ENCODE data around the gene SNF8. TPM values are rescaled to one million over a fixed set of nuclear protein-coding genes. Genes with fewer than 3 reads are reported as not detected.

SNF8 gene
- total and polyA plus RNA-seq, 2 donors (not counting 3 experiments of a cell fraction or from before 2014, with no cell fraction given), result 166 to 194 TPM

DNA sequence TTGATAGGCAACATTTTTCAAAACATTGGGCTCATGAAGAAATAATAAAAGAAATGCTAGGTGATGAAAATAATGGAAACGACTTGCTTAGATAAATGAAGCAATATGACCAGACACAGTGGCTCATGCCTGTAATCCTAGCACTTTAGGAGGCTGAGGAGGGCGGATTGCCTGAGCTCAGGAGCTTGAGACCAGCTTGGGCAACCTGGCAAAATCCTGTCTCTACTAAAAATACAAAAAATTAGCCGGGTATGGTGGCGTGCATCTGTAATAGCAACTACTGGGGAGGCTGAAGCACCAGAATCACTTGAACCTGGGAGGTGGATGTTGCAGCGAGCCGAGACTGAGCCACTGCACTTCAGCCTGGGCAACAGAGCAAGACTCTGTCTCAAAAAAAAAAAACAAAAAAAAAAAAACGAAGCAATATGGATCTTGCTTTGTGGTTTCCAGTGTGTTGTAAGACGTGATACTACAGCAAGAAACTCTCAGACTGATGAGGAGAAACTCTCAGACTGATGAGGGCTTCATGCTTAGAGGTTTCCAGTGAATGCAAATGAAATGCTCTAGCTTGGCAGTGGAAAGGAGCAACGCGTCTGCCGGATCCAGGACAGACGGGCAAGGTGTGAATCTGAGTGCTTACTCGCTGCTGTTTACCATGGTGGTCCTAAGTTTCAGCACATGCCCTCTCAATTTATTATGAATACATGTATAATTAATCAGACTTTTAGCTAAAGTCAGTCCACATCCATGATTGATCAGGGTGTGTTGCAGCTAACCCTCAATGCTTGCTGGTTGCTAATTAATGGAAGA is 41.0 kb upstream of the SNF8 start:
- dilution Hi-C loops (cut with MboI; ENCODE audit: extremely low pct_ligation_motif_present, low sequenced_read_pairs), result no loop called here

More for the DNA sequence above, 41.0 kb upstream of the SNF8 start:
- ChIA-PET POLR2A (interaction anchor here (0.5 kb wide), 1 partner anchor 47 kb away, joined by 3 read pairs; no protein-coding TSS in a partner anchor), CTCF (interaction anchor here (0.8 to 2.1 kb wide), 5 partner anchors 8 to 50 kb away, joined by 3 to 11 read pairs (median 5); no protein-coding TSS in a partner anchor)
- Histone ChIP-seq H3K9ac (replicated peaks; ENCODE audit: extremely low read depth, insufficient read depth, low read length) (no peak overlapping the region), H3K27ac (ENCODE audit: insufficient read depth, low read depth, low read length) (no peak overlapping the region), H4K20me1 (replicated peaks; ENCODE audit: control insufficient read depth, extremely low read depth, insufficient read depth, low read length) (no peaks in the 10 kb centered on the region), H3K36me3 (ENCODE audit: control insufficient read depth in 2 of 2, extremely low read depth in 1 of 2, insufficient read depth in 2 of 2, low read length in 2 of 2) (no peaks in the 10 kb centered on the region), H3K4me1 (ENCODE audit: control insufficient read depth, extremely low read depth, insufficient read depth, low read length) (no peaks in the 10 kb centered on the region), H3K9me1 (replicated peaks; ENCODE audit: control insufficient read depth, extremely low read depth, insufficient read depth, low read length) (no peaks in the 10 kb centered on the region), H3K9me3 (replicated peaks; ENCODE audit: control insufficient read depth, insufficient read depth, low read length) (no peaks in the 10 kb centered on the region), H3K4me3 (replicated peaks in 1 of 3; ENCODE audit: insufficient read depth in 1 of 3, low read depth in 1 of 3, low read length in 3 of 3) (no peak overlapping the region), H3K27me3 (ENCODE audit: control insufficient read depth in 2 of 2, insufficient read depth in 2 of 2, low read length in 2 of 2) (peaks cover 12 to 20% of the 10 kb centered on the region in 2 experiments), H3K79me2 (ENCODE audit: control insufficient read depth, insufficient read depth, low read length) (no peaks in the 10 kb centered on the region), H3K4me2 (ENCODE audit: insufficient read depth, low read length) (no peak overlapping the region), H2AFZ (ENCODE audit: low read depth, low read length) (no peak overlapping the region)
- FAIRE-seq (no peak), DNase-seq (ENCODE audit: low read depth, low spot score) (no peak)
- no TSS peak for BruUV-seq (replicated peaks)
- intact Hi-C loops (cut with micrococcal nuclease), result no loop called here
- TF ChIP-seq, protein P1, sequence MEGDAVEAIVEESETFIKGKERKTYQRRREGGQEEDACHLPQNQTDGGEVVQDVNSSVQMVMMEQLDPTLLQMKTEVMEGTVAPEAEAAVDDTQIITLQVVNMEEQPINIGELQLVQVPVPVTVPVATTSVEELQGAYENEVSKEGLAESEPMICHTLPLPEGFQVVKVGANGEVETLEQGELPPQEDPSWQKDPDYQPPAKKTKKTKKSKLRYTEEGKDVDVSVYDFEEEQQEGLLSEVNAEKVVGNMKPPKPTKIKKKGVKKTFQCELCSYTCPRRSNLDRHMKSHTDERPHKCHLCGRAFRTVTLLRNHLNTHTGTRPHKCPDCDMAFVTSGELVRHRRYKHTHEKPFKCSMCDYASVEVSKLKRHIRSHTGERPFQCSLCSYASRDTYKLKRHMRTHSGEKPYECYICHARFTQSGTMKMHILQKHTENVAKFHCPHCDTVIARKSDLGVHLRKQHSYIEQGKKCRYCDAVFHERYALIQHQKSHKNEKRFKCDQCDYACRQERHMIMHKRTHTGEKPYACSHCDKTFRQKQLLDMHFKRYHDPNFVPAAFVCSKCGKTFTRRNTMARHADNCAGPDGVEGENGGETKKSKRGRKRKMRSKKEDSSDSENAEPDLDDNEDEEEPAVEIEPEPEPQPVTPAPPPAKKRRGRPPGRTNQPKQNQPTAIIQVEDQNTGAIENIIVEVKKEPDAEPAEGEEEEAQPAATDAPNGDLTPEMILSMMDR (IDR thresholded peaks at IDR 0.05; ENCODE audit: extremely low read depth in 1 of 2, insufficient read depth in 1 of 2, low read depth in 1 of 2, low read length in 2 of 2), result no peak
- TF ChIP-seq EZH2 (IDR thresholded peaks at IDR 0.05; ENCODE audit: borderline replicate concordance, low read depth, low read length, severe bottlenecking), result no peak
- TF ChIP-seq, protein P2, sequence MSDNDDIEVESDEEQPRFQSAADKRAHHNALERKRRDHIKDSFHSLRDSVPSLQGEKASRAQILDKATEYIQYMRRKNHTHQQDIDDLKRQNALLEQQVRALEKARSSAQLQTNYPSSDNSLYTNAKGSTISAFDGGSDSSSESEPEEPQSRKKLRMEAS (IDR thresholded peaks at IDR 0.05; ENCODE audit: insufficient read depth, insufficient read length), result no peak
- TF ChIP-seq JUN (IDR thresholded peaks at IDR 0.05; ENCODE audit: borderline replicate concordance, insufficient read depth, insufficient read length, low read depth), result no peak
- TF ChIP-seq FOS (IDR thresholded peaks at IDR 0.05; ENCODE audit: borderline replicate concordance, insufficient read depth, low read length), result no peak
- no peak for TF ChIP-seq MYC (IDR thresholded peaks at IDR 0.05; ENCODE audit: low read depth, low read length)
- no peak for TF ChIP-seq POLR2AphosphoS5 (IDR thresholded peaks at IDR 0.05; ENCODE audit: insufficient read depth, low read depth, low read length)
- no peak for TF ChIP-seq GATA2 (IDR thresholded peaks at IDR 0.05; ENCODE audit: insufficient read depth, insufficient read length, low read depth, low read length)
- no peak for TF ChIP-seq POLR2A (IDR thresholded peaks at IDR 0.05; ENCODE audit: low read depth, low read length)
